Neural cell (in vitro differentiated cells): ENCODE results near the gene DOCK2.

ENCODE experiments used
- EP300 ChIP-seq: fragments of 450-650 bp; conservative IDR thresholded peaks from 2 replicates; pipeline ENCODE4 v1.6.1; 2014; ENCODE audit warnings: antibody characterized with exemption, mild to moderate bottlenecking, moderate library complexity; ENCODE audit not compliant: poor library complexity, severe bottlenecking
- MXI1 ChIP-seq: fragments of 450-650 bp; conservative IDR thresholded peaks from 2 replicates; pipeline ENCODE4 v1.6.1; 2014; ENCODE audit warnings: antibody characterized with exemption, mild to moderate bottlenecking; ENCODE audit not compliant: poor library complexity, severe bottlenecking
- POLR2AphosphoS5 ChIP-seq: IDR thresholded peaks from 2 replicates; pipeline ENCODE4 v1.6.1; 2012
- TAF1 ChIP-seq: IDR thresholded peaks from 2 replicates; pipeline ENCODE4 v1.6.1; 2012; ENCODE audit warnings: low read depth
- TF ChIP-seq, protein P1 (sequence below): fragments of 450-650 bp; IDR thresholded peaks from 2 replicates; pipeline ENCODE4 v1.5.1; 2014; ENCODE audit warnings: antibody characterized with exemption, mild to moderate bottlenecking, moderate library complexity; ENCODE audit not compliant: poor library complexity, severe bottlenecking

DNA sequence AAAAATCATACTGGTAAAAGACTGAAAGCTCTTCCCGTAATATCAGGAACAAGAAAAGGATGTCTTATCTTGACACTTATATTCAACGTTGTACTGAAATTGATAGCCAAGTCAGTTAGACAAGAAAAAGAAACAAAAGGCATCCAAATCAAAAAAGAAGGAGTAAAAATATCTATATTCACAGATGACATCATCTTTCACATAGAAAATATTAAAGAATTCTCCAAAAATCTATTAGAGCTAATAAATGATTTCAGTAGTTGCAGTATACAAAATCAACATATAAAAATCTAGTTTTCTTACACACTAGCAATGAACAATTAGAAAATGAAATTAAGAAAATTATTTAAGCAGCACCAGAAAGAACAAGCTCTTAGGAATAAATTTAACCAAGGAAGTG lies 29.2 kb upstream of the DOCK2 start:
- TF ChIP-seq, protein P1, sequence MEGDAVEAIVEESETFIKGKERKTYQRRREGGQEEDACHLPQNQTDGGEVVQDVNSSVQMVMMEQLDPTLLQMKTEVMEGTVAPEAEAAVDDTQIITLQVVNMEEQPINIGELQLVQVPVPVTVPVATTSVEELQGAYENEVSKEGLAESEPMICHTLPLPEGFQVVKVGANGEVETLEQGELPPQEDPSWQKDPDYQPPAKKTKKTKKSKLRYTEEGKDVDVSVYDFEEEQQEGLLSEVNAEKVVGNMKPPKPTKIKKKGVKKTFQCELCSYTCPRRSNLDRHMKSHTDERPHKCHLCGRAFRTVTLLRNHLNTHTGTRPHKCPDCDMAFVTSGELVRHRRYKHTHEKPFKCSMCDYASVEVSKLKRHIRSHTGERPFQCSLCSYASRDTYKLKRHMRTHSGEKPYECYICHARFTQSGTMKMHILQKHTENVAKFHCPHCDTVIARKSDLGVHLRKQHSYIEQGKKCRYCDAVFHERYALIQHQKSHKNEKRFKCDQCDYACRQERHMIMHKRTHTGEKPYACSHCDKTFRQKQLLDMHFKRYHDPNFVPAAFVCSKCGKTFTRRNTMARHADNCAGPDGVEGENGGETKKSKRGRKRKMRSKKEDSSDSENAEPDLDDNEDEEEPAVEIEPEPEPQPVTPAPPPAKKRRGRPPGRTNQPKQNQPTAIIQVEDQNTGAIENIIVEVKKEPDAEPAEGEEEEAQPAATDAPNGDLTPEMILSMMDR: no peak
- no peak for TF ChIP-seq POLR2AphosphoS5
- TF ChIP-seq EP300: no peak
- TF ChIP-seq TAF1: no peak
- no peak for TF ChIP-seq MXI1
